Hepatocyte (in vitro differentiated cells): ENCODE measurements around the gene FGFBP1.

ENCODE experiments used
- EZH2 ChIP-seq: fragments of 200-600 bp; sonication (generic); IDR thresholded peaks from 2 replicates; pipeline ENCODE4 v1.6.1; 2016; ENCODE audit warnings: antibody characterized with exemption, mild to moderate bottlenecking, borderline replicate concordance
- TF ChIP-seq, protein P1 (sequence below): fragments of 200-600 bp; sonication (generic); IDR thresholded peaks from 2 replicates; pipeline ENCODE4 v1.5.1; 2016; ENCODE audit warnings: antibody characterized with exemption, mild to moderate bottlenecking; ENCODE audit not compliant: poor library complexity

GRCh38 chr4:15936495-15936894, 2.0 kb downstream of the FGFBP1 start:
- no peak for TF ChIP-seq EZH2
- TF ChIP-seq, protein P1, sequence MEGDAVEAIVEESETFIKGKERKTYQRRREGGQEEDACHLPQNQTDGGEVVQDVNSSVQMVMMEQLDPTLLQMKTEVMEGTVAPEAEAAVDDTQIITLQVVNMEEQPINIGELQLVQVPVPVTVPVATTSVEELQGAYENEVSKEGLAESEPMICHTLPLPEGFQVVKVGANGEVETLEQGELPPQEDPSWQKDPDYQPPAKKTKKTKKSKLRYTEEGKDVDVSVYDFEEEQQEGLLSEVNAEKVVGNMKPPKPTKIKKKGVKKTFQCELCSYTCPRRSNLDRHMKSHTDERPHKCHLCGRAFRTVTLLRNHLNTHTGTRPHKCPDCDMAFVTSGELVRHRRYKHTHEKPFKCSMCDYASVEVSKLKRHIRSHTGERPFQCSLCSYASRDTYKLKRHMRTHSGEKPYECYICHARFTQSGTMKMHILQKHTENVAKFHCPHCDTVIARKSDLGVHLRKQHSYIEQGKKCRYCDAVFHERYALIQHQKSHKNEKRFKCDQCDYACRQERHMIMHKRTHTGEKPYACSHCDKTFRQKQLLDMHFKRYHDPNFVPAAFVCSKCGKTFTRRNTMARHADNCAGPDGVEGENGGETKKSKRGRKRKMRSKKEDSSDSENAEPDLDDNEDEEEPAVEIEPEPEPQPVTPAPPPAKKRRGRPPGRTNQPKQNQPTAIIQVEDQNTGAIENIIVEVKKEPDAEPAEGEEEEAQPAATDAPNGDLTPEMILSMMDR, result no peak
